K562 (cell line): ENCODE data around the gene PDE6D. TPM values are rescaled to one million over a fixed set of nuclear protein-coding genes. Genes with fewer than 3 reads are reported as not detected.

ENCODE experiments used
- ATAC-seq: fragments of 200-7000 bp; cut with Tn5 transposase; 3 replicates; pipeline ENCODE4 v1.9.1; 2020; ENCODE audit warnings: moderate library complexity
- BruUV-seq: library from RNA; stranded (reverse); fragments of 400-500 nt; replicated peaks from 2 replicates; lab custom pipeline; 2021; lab: Mats Ljungman, UMichigan
- CTCF ChIA-PET: fragments of 300-600 bp; formaldehyde crosslinking; extraction: SDS; loops from one replicate; lab custom pipeline; 2021; ENCODE audit warnings: low intra/inter-chr PET ratio; lab: Yijun Ruan, JAX
- POLR2A ChIA-PET: fragments of 300-600, 350-650 bp; sonication (Branson Sonifier 250); formaldehyde crosslinking; extraction: SDS; loops from one replicate; lab custom pipeline; 2021; ENCODE audit warnings: antibody characterized with exemption, inconsistent platforms; lab: Yijun Ruan, JAX
- DNase-seq, 4 experiments: peaks; one replicate each; pipeline versions ENCODE4 v3.0.0 to v3.0.0-alpha.2; 2011 to 2018; ENCODE audit warnings: low spot score in 3 of 4, mixed read lengths in 3 of 4; ENCODE audit errors: extremely low read depth in 1 of 4
- FAIRE-seq: peaks from 2 replicates; lab custom pipeline; 2011; peaks lifted over from hg19 to GRCh38; lab: Jason Lieb, UNC
- H2AFZ ChIP-seq: 2 replicates; pipeline ENCODE4 v1.6.0; 2011; ENCODE audit warnings: low read depth, low read length, control low read depth, inconsistent platforms
- H3K27ac ChIP-seq: fragments of 200-600 bp; 3 replicates; pipeline ENCODE4 v1.8.0; 2011; ENCODE audit warnings: low read depth, mild to moderate bottlenecking, control low read depth, inconsistent platforms, low read length, moderate library complexity, mixed read lengths; ENCODE audit errors: extremely low read depth
- H3K27me3 ChIP-seq, 2 experiments: fragments of 300-600 bp in 1 of 2; 2 replicates in 1 of 2; 3 replicates in 1 of 2; pipeline versions ENCODE4 v1.6.0 to v1.8.0; 2011; ENCODE audit warnings: inconsistent platforms in 2 of 2, low read length in 2 of 2, mild to moderate bottlenecking in 1 of 2, mixed read lengths in 1 of 2, moderate library complexity in 1 of 2; ENCODE audit not compliant: control insufficient read depth in 2 of 2, insufficient read depth in 2 of 2
- H3K36me3 ChIP-seq: fragments of 300-600 bp; 3 replicates; pipeline ENCODE4 v1.8.0; 2011; ENCODE audit warnings: mild to moderate bottlenecking, low read length, inconsistent platforms; ENCODE audit not compliant: control insufficient read depth, insufficient read depth
- H3K4me1 ChIP-seq, 2 experiments: fragments of 200-600 bp in 1 of 2; replicated peaks in 1 of 2; 2 replicates in 1 of 2; 3 replicates in 1 of 2; pipeline versions ENCODE4 v1.5.1 to v1.8.0; 2011; ENCODE audit warnings: inconsistent platforms in 2 of 2, low read length in 2 of 2, mild to moderate bottlenecking in 1 of 2, mixed read lengths in 1 of 2, moderate library complexity in 1 of 2; ENCODE audit not compliant: control insufficient read depth in 2 of 2, insufficient read depth in 2 of 2
- H3K4me2 ChIP-seq: 2 replicates; pipeline ENCODE4 v1.6.1; 2011; ENCODE audit warnings: low read length, control low read depth, inconsistent platforms, mixed read lengths; ENCODE audit not compliant: insufficient read depth
- H3K4me3 ChIP-seq: fragments of 200-600 bp; sonication (generic), shearing (Covaris generic); 2 replicates; pipeline ENCODE4 v1.5.1; 2016; ENCODE audit warnings: control low read depth, inconsistent platforms
- H3K79me2 ChIP-seq: fragments of 200-600 bp; 3 replicates; pipeline ENCODE4 v1.8.0; 2011; ENCODE audit warnings: low read length, inconsistent platforms; ENCODE audit not compliant: control insufficient read depth, insufficient read depth
- H3K9ac ChIP-seq, 2 experiments: 2 replicates each; pipeline versions ENCODE4 v1.6.0 to v1.6.1; 2011; ENCODE audit warnings: low read depth in 2 of 2, low read length in 2 of 2, control low read depth in 1 of 2, inconsistent platforms in 1 of 2, mild to moderate bottlenecking in 1 of 2, mixed read lengths in 1 of 2; ENCODE audit not compliant: insufficient read depth in 1 of 2
- H3K9me1 ChIP-seq: one replicate; pipeline ENCODE4 v1.6.0; 2011; ENCODE audit warnings: inconsistent platforms, mild to moderate bottlenecking, low read length, moderate library complexity; ENCODE audit not compliant: control insufficient read depth, insufficient read depth
- H3K9me3 ChIP-seq: replicated peaks from 2 replicates; pipeline ENCODE4 v1.5.1; 2011; ENCODE audit warnings: low read depth, low read length, inconsistent platforms; ENCODE audit not compliant: control insufficient read depth, insufficient read depth
- H4K20me1 ChIP-seq: replicated peaks from 2 replicates; pipeline ENCODE4 v1.6.1; 2011; ENCODE audit warnings: low read length, inconsistent platforms, mixed read lengths; ENCODE audit not compliant: control insufficient read depth, insufficient read depth
- EZH2 ChIP-seq: IDR thresholded peaks from 2 replicates; pipeline ENCODE4 v1.6.1; 2012; ENCODE audit warnings: low read depth, mild to moderate bottlenecking, inconsistent platforms, low read length, borderline replicate concordance
- HSF4 ChIP-seq: fragments of 250-450 bp; sonication (Bioruptor Pico); IDR thresholded peaks from 2 replicates; pipeline ENCODE4 v2.1.2; 2022; ENCODE audit warnings: mild to moderate bottlenecking, moderate library complexity, borderline replicate concordance
- MAFF ChIP-seq: IDR thresholded peaks from 2 replicates; pipeline ENCODE4 v1.6.1; 2012; ENCODE audit warnings: low read length, improper control_type of control experiment
- NFE2 ChIP-seq: IDR thresholded peaks from 2 replicates; pipeline ENCODE4 v1.6.1; 2014; ENCODE audit warnings: antibody characterized with exemption, low read depth
- NR2C1 ChIP-seq, 2 experiments: fragments of 450-650 bp; IDR thresholded peaks; 2 replicates each; pipeline ENCODE4 v1.6.1; 2017; ENCODE audit warnings: mild to moderate bottlenecking in 2 of 2, antibody characterized with exemption in 1 of 2, inconsistent platforms in 1 of 2, missing compliant biosample characterization in 1 of 2, missing genetic modification characterization in 1 of 2
- PTRF ChIP-seq: fragments of 450-650 bp; IDR thresholded peaks from 2 replicates; pipeline ENCODE4 v1.6.1; 2016; ENCODE audit warnings: mild to moderate bottlenecking, missing genetic modification characterization, missing compliant biosample characterization
- THRAP3 ChIP-seq: fragments of 450-650 bp; IDR thresholded peaks from 2 replicates; pipeline ENCODE4 v1.6.1; 2016; ENCODE audit warnings: mild to moderate bottlenecking, inconsistent platforms, borderline replicate concordance
- ZBTB34 ChIP-seq: fragments of 250-450 bp; sonication (Bioruptor Pico); IDR thresholded peaks from 2 replicates; pipeline ENCODE4 v1.8.0; 2021; ENCODE audit warnings: mild to moderate bottlenecking, moderate library complexity
- ZC3H4 ChIP-seq: sonication (generic); formaldehyde crosslinking; IDR thresholded peaks from 2 replicates; pipeline ENCODE4 v1.9.0; 2021; ENCODE audit warnings: missing genetic modification reagents, borderline replicate concordance
- ZKSCAN3 ChIP-seq: fragments of 250-450 bp; sonication (Bioruptor Pico); IDR thresholded peaks from 2 replicates; pipeline ENCODE4 v1.4.0; 2020
- WGBS: fragments of 100-300 bp; shearing (Covaris generic); methylation state at CpG from one replicate; pipeline ENCODE4 v1.1.6; 2016; ENCODE audit warnings: low coverage, mixed read lengths; ENCODE audit not compliant: insufficient coverage; ENCODE audit errors: missing lambda C conversion rate; 5-methylcytosine and 5-hydroxymethylcytosine counted together
- in situ Hi-C: fragments of 300-500 bp; cut with MboI; formaldehyde crosslinking; loops from 4 replicates; pipeline ENCODE4 v1.15.0; 2018; ENCODE audit warnings: inconsistent platforms, mixed read lengths
- intact Hi-C: fragments of 100-400 bp; cut with micrococcal nuclease; formaldehyde crosslinking; loops from 2 replicates; pipeline ENCODE4 v1.14.2; 2022
- polyA plus RNA-seq, 8 experiments: library from polyadenylated mRNA; depleted of rRNA in 4 of 8; stranded (reverse) in 5 of 8; unstranded in 3 of 8; fragments of >200 nt; fragmentation: Nextera tagmentation in 2 of 8; fragmentation: Illumina TruSeq in 1 of 8; extraction: Ambion mirVana in 2 of 8; extraction: Trizol in 1 of 8; gene quantifications; 2 replicates each; pipeline versions ENCODE4 v1.2.1 to v1.2.3, GENCODE V29; 2011 to 2014; ENCODE audit warnings: inconsistent platforms in 1 of 8, missing spikeins in 1 of 8
- total RNA-seq, 7 experiments: library from RNA; depleted of rRNA in 6 of 7; stranded (reverse); fragments of >200 nt in 6 of 7; fragmentation: Illumina TruSeq in 2 of 7; extraction: Trizol in 2 of 7; gene quantifications; 2 replicates each; pipeline versions ENCODE4 v1.2.1 to v1.2.3, GENCODE V29; 2011 to 2021; ENCODE audit warnings: low replicate concordance in 1 of 7

Gene PDE6D
- total and polyA plus RNA-seq, 9 of the 15 experiments (the other 6 are each of a cell fraction or from before 2014, with no cell fraction given), result 0.65 to 11.6 (median 7.0) TPM

- TF ChIP-seq NFE2 (0 out of 2 replicates have a peak, but pooled peaks have one; percentile 7), HSF4 (CRISPR knock-in tag) (no peak), ZKSCAN3 (CRISPR knock-in tag) (no peak), NR2C1 (IDR thresholded peaks at IDR 0.05) (peak; percentile 91), NR2C1 (tag; IDR thresholded peaks at IDR 0.05) (peak; percentile 83), ZBTB34 (CRISPR knock-in tag) (no peak), PTRF (tag) (no peak)
- TF ChIP-seq, all 486 proteins: peak for 129
Observed at GRCh38 chr2:231706731-231707624, 74.1 kb downstream of the PDE6D start (continued).

GRCh38 chr2:231704017-231704416, 77.1 kb downstream of the PDE6D start:
- intact Hi-C loops, result no loop called here
- no peaks in the 10 kb centered on the region; the same call in 1 of the 3 replicates for H3K36me3 ChIP-seq
- FAIRE-seq, result no peak
- no peaks in the 10 kb centered on the region for H3K9me3 ChIP-seq
- no peak for TF ChIP-seq EZH2
- TF ChIP-seq MAFF, result no peak
- no peak for TF ChIP-seq THRAP3
- TF ChIP-seq ZC3H4 (CRISPR knock-in tag), result no peak
- TF ChIP-seq, all 486 proteins: peak for 0
- Histone ChIP-seq H3K27ac (no peak overlapping the region), H3K79me2 (peaks cover 30% of the 10 kb centered on the region), H3K4me3 (no peak overlapping the region), H3K9me1 (no peaks in the 10 kb centered on the region), H3K4me1 (peaks cover 4 to 33% of the 10 kb centered on the region in 2 experiments; a peak in 4 of 5 replicates), H3K9ac (peak overlapping the region in 1 of 2 experiments; percentile 4; a peak in 1 of 4 replicates), H4K20me1 (no peaks in the 10 kb centered on the region), H2AFZ (no peak overlapping the region), H3K27me3 (no peaks in the 10 kb centered on the region), H3K4me2 (no peak overlapping the region)
- ATAC-seq, result no peak
- 93% methylated on average over 3 of the region's 3 CpGs for WGBS
- no TSS peak for BruUV-seq
- POLR2A ChIA-PET, result interaction anchor here (8.3 kb wide), 1 partner anchor 14 kb away, joined by 90 read pairs; no protein-coding TSS in a partner anchor
- no peak for DNase-seq
- in situ Hi-C loops, result no loop called here
- CTCF ChIA-PET, result interaction anchor here (0.6 kb wide), 1 partner anchor 14 kb away, joined by 4 read pairs; no protein-coding TSS in a partner anchor
